A204.1 (cell line): ENCODE results near the gene CNOT4.

Source experiments
- FAIRE-seq: peaks from 2 replicates; lab custom pipeline; 2012; peaks lifted over from hg19 to GRCh38; lab: Jason Lieb, UNC

Gene CNOT4

GRCh38 chr7:135392701-135393100 is 117.2 kb downstream of the CNOT4 start:
- FAIRE-seq, result no peak

- FAIRE-seq, result peak; percentile 35
Measured at GRCh38 chr7:135391514-135391913, 118.4 kb downstream of the CNOT4 start.

- no peak for FAIRE-seq
Measured at GRCh38 chr7:135390829-135391228, 119.1 kb downstream of the CNOT4 start.

GRCh38 chr7:135389971-135390370 is 119.9 kb downstream of the CNOT4 start:
- FAIRE-seq, result no peak

- FAIRE-seq, result no peak
Measured at GRCh38 chr7:135388616-135389015, 121.3 kb downstream of the CNOT4 start.

- FAIRE-seq, result no peak
Measured at GRCh38 chr7:135386776-135387175, 123.1 kb downstream of the CNOT4 start.

GRCh38 chr7:135386181-135386580 is 123.7 kb downstream of the CNOT4 start:
- peak; percentile 25 for FAIRE-seq

GRCh38 chr7:135385209-135385608 is 124.7 kb downstream of the CNOT4 start:
- no peak for FAIRE-seq

- FAIRE-seq, result no peak
Measured at GRCh38 chr7:135383525-135384175, 126.3 kb downstream of the CNOT4 start.

- no peak for FAIRE-seq
Measured at GRCh38 chr7:135382173-135382572, 127.7 kb downstream of the CNOT4 start.

GRCh38 chr7:135381369-135381768 is 128.5 kb downstream of the CNOT4 start:
- FAIRE-seq, result no peak

GRCh38 chr7:135380351-135380750 is 129.6 kb downstream of the CNOT4 start:
- FAIRE-seq, result no peak

- no peak for FAIRE-seq
Measured at GRCh38 chr7:135377171-135377570, 132.7 kb downstream of the CNOT4 start.

- no peak for FAIRE-seq
Measured at GRCh38 chr7:135375908-135376699, 133.8 kb downstream of the CNOT4 start.

- FAIRE-seq, result no peak
Measured at GRCh38 chr7:135374736-135375135, 135.2 kb downstream of the CNOT4 start.

GRCh38 chr7:135372222-135372621 is 137.7 kb downstream of the CNOT4 start:
- FAIRE-seq, result no peak

GRCh38 chr7:135370656-135371055 is 139.2 kb downstream of the CNOT4 start:
- no peak for FAIRE-seq

- no peak for FAIRE-seq
Measured at GRCh38 chr7:135369405-135369804, 140.5 kb downstream of the CNOT4 start.

GRCh38 chr7:135368416-135369186 is 141.3 kb downstream of the CNOT4 start:
- no peak for FAIRE-seq

- FAIRE-seq, result no peak
Measured at GRCh38 chr7:135366843-135367508, 142.9 kb downstream of the CNOT4 start.

- FAIRE-seq, result no peak
Measured at GRCh38 chr7:135365721-135366120, 144.2 kb downstream of the CNOT4 start.

- no peak for FAIRE-seq
Measured at GRCh38 chr7:135364206-135364605, 145.7 kb downstream of the CNOT4 start.

- FAIRE-seq, result no peak
Measured at GRCh38 chr7:135362871-135363270, 147.0 kb downstream of the CNOT4 start.
